Omental fat pad (tissue), 4 donors: ENCODE measurements around the gene CBX2. TPM values are rescaled to one million over a fixed set of nuclear protein-coding genes. Genes with fewer than 3 reads are reported as not detected.

Experiments used
- ATAC-seq: fragments of 150-250 bp; one replicate; pipeline ENCODE4 v1.9.1; 2016; ENCODE audit warnings: mild to moderate bottlenecking, moderate library complexity; ENCODE audit not compliant: low FRiP score
- DNase-seq: peaks from one replicate; pipeline ENCODE4 v3.0.0-alpha.2; 2019; ENCODE audit warnings: low spot score
- CTCF ChIP-seq, 3 donors: fragments of 450-650 bp; IDR thresholded peaks; one replicate each; pipeline ENCODE4 v1.5.1; 2016 to 2017; ENCODE audit warnings: antibody characterized with exemption in 3 of 3, mild to moderate bottlenecking in 3 of 3, moderate library complexity in 2 of 3
- total RNA-seq, 4 donors: library from RNA; depleted of rRNA; stranded (reverse); fragments of >200 nt; gene quantifications; one replicate each; pipeline ENCODE4 v1.1.0, GENCODE V29; 2016

CBX2 gene
- total RNA-seq, 4 donors from 2014 or later: 0.28 to 5.2 (median 1.5) TPM

- no peak for TF ChIP-seq CTCF (IDR thresholded peaks at IDR 0.05)
- DNase-seq (no peak), ATAC-seq (no peak)
Measured at GRCh38 chr17:79833110-79833450, 55.1 kb downstream of the CBX2 start.

DNA sequence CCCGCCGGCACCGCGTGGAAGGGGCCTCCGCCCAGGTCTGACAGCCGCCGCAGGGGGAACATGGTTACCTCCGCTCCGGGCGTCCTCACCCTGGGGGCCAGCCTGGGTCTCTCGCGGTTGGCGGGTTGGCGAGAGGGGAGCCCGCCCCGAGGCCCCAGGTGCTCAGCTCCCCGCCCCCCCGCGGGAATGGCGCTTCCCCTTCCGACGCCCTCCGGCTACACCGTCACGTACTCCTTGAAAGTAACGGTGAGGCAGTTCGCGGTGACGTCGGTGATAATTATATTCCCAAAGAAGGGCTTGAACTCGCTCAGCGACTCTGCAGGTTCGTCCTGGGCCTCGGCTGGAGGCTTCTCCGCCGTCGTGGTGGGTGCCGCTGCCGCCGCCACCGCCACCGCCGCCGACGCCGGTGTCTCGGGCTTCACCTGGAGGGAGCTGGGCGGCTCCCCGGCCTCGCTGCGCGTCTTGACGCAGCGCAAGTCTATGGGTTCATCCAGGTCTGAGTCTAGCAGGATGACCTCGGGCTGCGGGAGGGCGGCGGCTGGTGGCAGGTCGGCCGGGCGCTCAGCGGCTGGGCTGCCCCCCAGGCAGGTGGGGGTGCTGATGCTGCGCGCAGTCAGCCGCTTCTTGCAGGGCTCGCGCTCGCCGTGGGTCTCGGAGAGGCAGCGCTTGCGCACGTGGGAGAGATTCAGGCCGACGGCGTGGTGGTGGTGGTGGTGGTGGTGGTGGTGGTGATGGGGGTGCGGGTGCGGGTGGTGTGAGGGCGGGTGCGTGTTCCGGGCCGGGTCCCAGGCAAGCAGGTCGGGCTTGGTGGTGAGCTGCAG is 56.0 kb downstream of the CBX2 start:
- no peak for TF ChIP-seq CTCF (IDR thresholded peaks at IDR 0.05)
- DNase-seq: no peak
- ATAC-seq: no peak

- no peak for TF ChIP-seq CTCF (IDR thresholded peaks at IDR 0.05)
- no peak for DNase-seq
- no peak for ATAC-seq
Measured at GRCh38 chr17:79834565-79835469, 56.9 kb downstream of the CBX2 start.

DNA sequence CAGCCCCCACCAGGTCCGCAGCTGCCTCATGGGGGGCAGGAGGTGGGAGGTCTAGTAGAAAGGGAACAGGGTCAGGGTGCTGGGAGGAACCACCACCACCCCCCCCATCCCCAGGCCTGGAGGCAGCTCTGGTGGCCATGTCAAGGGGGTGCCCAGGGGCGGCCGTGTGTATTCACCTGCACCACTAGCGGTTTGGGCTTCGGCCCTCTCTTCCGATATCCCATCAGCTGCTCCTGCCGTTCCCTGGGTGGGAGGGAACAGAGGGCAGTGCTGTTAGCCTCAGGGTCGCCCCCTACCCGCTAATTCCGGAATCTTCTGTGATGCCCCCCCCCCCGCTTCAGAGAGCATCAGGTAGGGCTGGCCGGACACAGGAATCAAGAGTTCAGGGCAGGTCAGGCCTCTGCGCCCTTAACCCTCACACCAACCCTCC is 57.5 kb downstream of the CBX2 start:
- ATAC-seq (no peak), DNase-seq (no peak)
- no peak for TF ChIP-seq CTCF (IDR thresholded peaks at IDR 0.05)

DNA sequence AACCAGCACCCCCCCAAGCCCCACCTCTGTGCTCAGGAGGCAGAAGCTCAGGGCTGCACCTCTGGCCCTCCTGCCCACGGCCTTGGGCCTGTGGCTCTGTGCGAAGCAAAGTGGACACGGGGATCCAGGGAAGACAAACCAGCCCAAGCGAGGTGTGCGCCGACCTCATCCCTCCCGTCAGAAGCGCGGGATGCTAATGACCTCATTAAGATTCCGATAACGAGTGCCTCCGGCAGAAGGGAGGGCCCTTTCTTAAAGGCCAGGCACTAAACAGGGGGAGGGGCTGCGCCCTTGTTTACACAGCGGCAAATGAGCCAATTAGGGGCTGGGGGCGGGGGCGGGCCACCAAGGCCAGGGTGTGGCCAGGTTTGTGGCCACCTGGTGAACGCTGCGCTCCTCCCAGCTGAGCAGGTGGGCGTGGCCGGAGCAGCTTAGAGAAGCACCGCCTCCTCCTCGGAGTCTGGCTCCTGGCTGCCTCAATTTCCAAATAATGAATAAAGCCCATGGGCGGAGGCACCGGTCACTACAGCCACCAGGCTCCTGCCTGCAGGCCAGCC is 58.1 kb downstream of the CBX2 start:
- TF ChIP-seq CTCF (IDR thresholded peaks at IDR 0.05): no peak
- DNase-seq (no peak), ATAC-seq (no peak)

- TF ChIP-seq CTCF (IDR thresholded peaks at IDR 0.05): no peak
- no peak for ATAC-seq
- no peak for DNase-seq
Measured at GRCh38 chr17:79836510-79836971, 58.6 kb downstream of the CBX2 start.
